OCI-LY3 (cell line): ENCODE results near the gene PVRIG.

Experiments
- H2AFZ ChIP-seq: fragments of 200-600, 300-600 bp; shearing (Covaris generic); 2 replicates; pipeline ENCODE4 v1.6.0; 2014; ENCODE audit warnings: antibody characterized with exemption, low read depth, low read length
- H3K27ac ChIP-seq: fragments of 200-600, 300-600 bp; sonication (generic); 2 replicates; pipeline ENCODE4 v1.5.1; 2014; ENCODE audit warnings: mild to moderate bottlenecking, low read length, moderate library complexity, mixed read lengths
- H3K27me3 ChIP-seq: fragments of 200-600, 300-600 bp; sonication (generic); 2 replicates; pipeline ENCODE4 v1.6.1; 2014; ENCODE audit warnings: low read depth, low read length, mixed read lengths
- H3K36me3 ChIP-seq: fragments of 200-600, 300-600 bp; sonication (generic); replicated peaks from 2 replicates; pipeline ENCODE3; 2014; ENCODE audit warnings: low read depth, low read length, mixed read lengths
- H3K4me1 ChIP-seq: fragments of 300-600, 200-600 bp; sonication (generic); 2 replicates; pipeline ENCODE4 v1.6.1; 2014; ENCODE audit warnings: low read length, mixed read lengths
- H3K4me2 ChIP-seq: fragments of 200-600, 300-600 bp; sonication (generic); 2 replicates; pipeline ENCODE4 v1.6.1; 2014; ENCODE audit warnings: low read length, mixed read lengths
- H3K4me3 ChIP-seq: fragments of 300-600, 200-600 bp; sonication (generic); 2 replicates; pipeline ENCODE4 v1.5.1; 2014; ENCODE audit warnings: antibody characterized with exemption, mild to moderate bottlenecking, low read length, moderate library complexity
- H3K79me2 ChIP-seq: fragments of 300-600, 200-600 bp; shearing (Covaris generic); 2 replicates; pipeline ENCODE4 v1.6.1; 2014; ENCODE audit warnings: mild to moderate bottlenecking, low read length, mixed read lengths
- H3K9ac ChIP-seq: fragments of 300-600, 200-600 bp; shearing (Covaris generic); 2 replicates; pipeline ENCODE4 v1.6.0; 2014; ENCODE audit warnings: mild to moderate bottlenecking, low read length, moderate library complexity
- H3K9me3 ChIP-seq: fragments of 200-600, 300-600 bp; shearing (Covaris generic); 2 replicates; pipeline ENCODE4 v1.6.1; 2014; ENCODE audit warnings: low read length, mixed read lengths; ENCODE audit not compliant: insufficient read depth
- H4K20me1 ChIP-seq: fragments of 200-600, 300-600 bp; sonication (generic); 2 replicates; pipeline ENCODE4 v1.6.1; 2016; ENCODE audit warnings: low read length, mixed read lengths; ENCODE audit not compliant: insufficient read depth
- EZH2phosphoT487 ChIP-seq: fragments of 200-600 bp; shearing (Covaris generic); IDR thresholded peaks from 2 replicates; pipeline ENCODE4 v1.6.1; 2018; ENCODE audit warnings: antibody characterized with exemption, mixed run types, low read depth
- TF ChIP-seq, protein P1 (sequence below): fragments of 200-600, 300-600 bp; sonication (generic); IDR thresholded peaks from 2 replicates; pipeline ENCODE4 v1.5.1; 2014; ENCODE audit warnings: antibody characterized with exemption, low read length, low read depth

PVRIG gene

DNA sequence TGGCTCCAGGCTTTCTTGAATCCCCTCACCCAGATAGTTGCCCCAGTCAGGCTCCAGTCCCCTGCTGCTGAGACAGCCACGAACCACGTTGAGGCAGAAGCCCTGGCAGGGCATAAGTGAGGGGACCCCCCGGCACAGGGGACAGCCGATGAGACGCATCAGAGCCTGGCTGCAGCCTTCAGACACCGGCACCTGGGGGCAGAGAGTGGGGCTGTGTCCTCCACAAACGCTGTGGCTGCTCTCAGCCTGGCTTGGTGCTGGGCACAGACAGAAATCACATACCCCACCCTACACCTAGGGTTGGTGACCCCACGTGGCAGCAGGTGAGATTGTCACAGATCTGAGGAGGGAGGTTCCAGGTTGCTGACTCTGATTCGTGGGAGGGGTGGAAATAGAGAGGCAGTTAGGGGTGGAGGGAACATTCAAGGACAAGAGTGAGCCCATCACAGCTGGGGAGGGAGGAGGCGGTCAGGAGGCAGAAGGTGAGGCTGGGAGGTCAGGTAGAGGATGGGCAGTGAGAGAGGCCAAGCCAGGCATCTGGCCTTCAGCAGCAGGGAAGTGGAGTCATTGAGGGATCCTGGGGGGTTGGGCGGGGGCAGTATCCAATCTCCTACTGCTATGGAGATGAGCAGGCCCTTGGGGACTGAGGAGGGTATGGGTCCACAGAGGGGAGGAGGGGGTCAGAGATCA lies 45.8 kb upstream of the PVRIG start:
- no peak overlapping the region for H3K27ac ChIP-seq
- no peak overlapping the region for H3K4me2 ChIP-seq
- H3K4me3 ChIP-seq: no peak overlapping the region
- H4K20me1 ChIP-seq: no peaks in the 10 kb centered on the region
- H3K9ac ChIP-seq: no peak overlapping the region
- TF ChIP-seq EZH2phosphoT487: no peak
- TF ChIP-seq, protein P1, sequence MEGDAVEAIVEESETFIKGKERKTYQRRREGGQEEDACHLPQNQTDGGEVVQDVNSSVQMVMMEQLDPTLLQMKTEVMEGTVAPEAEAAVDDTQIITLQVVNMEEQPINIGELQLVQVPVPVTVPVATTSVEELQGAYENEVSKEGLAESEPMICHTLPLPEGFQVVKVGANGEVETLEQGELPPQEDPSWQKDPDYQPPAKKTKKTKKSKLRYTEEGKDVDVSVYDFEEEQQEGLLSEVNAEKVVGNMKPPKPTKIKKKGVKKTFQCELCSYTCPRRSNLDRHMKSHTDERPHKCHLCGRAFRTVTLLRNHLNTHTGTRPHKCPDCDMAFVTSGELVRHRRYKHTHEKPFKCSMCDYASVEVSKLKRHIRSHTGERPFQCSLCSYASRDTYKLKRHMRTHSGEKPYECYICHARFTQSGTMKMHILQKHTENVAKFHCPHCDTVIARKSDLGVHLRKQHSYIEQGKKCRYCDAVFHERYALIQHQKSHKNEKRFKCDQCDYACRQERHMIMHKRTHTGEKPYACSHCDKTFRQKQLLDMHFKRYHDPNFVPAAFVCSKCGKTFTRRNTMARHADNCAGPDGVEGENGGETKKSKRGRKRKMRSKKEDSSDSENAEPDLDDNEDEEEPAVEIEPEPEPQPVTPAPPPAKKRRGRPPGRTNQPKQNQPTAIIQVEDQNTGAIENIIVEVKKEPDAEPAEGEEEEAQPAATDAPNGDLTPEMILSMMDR: no peak
- H3K9me3 ChIP-seq: no peaks in the 10 kb centered on the region
- no peak overlapping the region for H2AFZ ChIP-seq
- no peaks in the 10 kb centered on the region for H3K79me2 ChIP-seq
- peaks cover 4% of the 10 kb centered on the region for H3K27me3 ChIP-seq
- peaks cover 25% of the 10 kb centered on the region for H3K4me1 ChIP-seq
- no peaks in the 10 kb centered on the region for H3K36me3 ChIP-seq

DNA sequence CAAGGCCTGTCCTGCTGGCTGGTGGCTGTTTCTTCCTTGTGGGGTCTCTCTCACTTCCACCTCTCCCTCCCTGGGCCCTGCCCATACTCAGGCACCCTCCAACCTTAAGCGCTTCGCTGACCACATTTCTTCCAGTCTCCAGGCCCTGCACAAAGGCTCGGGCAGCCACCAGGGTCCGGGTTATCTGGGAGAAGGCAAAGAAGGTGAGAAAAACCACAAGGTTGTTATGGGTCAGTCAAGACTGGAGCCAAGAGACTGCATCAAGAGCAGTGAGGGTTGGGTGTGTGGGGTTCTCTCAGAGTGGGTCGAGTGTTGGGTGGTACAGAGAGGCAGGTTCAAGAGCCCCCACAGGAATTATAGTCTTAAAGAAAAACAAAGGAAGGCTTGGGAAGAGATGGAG lies 45.2 kb upstream of the PVRIG start:
- H4K20me1 ChIP-seq: no peaks in the 10 kb centered on the region
- peaks cover 4% of the 10 kb centered on the region for H3K27me3 ChIP-seq
- no peak overlapping the region for H2AFZ ChIP-seq
- H3K27ac ChIP-seq: no peak overlapping the region
- H3K4me3 ChIP-seq: no peak overlapping the region
- TF ChIP-seq, protein P1: no peak
- TF ChIP-seq EZH2phosphoT487: no peak
- peaks cover 19% of the 10 kb centered on the region for H3K4me1 ChIP-seq
- H3K4me2 ChIP-seq: no peak overlapping the region
- no peaks in the 10 kb centered on the region for H3K79me2 ChIP-seq
- no peak overlapping the region for H3K9ac ChIP-seq
- H3K36me3 ChIP-seq: no peaks in the 10 kb centered on the region
- H3K9me3 ChIP-seq: no peaks in the 10 kb centered on the region

DNA sequence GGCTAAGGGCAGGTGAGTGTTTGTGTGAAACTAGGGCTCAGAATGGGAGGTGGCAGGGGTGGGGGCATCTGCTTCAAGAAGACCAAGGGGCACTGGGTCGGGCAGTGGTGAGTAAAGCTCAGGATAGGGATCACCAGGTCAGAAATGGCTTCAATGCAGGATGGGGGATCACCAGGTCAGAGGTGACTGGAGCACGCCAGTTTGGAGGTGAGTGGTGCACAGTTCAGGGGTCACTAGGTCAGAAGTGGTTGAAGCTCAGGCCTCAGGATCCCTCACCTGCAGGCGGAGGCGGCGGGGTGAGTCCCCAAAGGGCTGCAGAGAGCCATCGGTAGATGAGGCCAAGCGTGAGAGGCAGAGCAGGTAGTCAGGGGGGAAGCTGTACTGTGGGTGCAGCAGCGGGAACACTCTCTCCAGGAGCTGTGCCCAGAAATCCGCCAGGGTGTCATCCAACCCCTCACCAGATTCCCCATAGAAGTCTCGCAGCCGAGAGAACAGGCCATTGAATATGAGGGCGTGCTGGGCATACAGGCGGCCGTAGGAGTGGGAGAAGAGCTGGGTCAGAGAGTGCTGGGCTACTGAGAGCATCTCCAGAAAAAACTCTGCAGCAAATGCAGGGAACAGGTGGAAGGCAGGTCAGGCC lies 44.3 kb upstream of the PVRIG start:
- Histone ChIP-seq H3K9ac (no peak overlapping the region), H3K9me3 (no peaks in the 10 kb centered on the region), H3K4me2 (no peak overlapping the region), H4K20me1 (no peaks in the 10 kb centered on the region), H3K4me1 (peaks cover 11% of the 10 kb centered on the region), H2AFZ (no peak overlapping the region), H3K27ac (no peak overlapping the region), H3K79me2 (no peaks in the 10 kb centered on the region), H3K36me3 (no peaks in the 10 kb centered on the region), H3K4me3 (no peak overlapping the region), H3K27me3 (peaks cover 4% of the 10 kb centered on the region)
- TF ChIP-seq EZH2phosphoT487: no peak
- TF ChIP-seq, protein P1: no peak

DNA sequence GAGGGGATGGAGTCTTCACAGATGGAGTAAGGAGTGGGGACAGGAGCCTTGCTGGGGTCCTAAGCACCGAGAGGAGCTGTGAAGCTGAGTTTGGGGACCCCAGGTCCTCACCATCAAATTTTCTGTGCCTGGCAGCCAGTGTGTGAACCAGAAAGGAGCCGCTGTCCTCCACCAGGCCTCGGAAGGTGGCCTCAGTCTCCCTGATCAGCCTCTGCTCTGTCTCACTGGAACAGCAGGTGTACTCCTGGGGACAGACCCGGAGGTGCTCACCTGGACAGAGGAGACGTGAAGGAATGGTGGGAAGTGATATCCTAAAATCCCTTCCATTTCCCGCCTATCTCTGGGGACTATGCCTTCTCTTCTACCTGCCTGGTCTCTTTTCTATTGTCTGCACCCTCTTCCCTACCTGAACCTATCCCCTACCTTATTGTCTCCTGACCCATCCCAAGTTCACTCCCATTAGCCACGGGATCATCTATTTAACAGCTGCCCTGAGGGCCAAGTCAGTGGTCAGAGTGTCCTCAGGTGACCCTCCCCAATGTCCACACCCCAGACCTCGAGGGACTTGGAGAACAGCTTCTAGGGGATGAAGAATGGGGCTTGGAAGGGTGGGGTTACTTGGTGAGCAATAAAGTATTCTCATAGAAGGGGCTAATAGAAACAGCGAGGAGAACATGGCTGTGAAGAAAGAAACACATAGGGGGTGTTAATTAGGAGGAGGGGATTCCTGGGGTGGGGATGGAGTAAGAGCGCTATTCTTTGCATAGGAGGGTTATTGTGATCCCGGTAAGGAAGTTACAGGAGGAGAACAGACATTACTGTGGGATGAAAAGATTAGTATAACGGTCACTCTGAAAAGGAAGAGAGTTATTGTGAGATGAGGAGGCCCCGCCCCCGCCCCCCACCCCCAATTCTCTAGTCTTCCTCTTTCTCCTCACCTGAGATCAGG lies 43.4 kb upstream of the PVRIG start:
- Histone ChIP-seq H3K27ac (no peak overlapping the region), H3K79me2 (no peaks in the 10 kb centered on the region), H3K9ac (peak overlapping the region; percentile 58), H3K4me1 (peaks cover 11% of the 10 kb centered on the region), H3K9me3 (no peaks in the 10 kb centered on the region), H3K36me3 (no peaks in the 10 kb centered on the region), H3K27me3 (peaks cover 4% of the 10 kb centered on the region), H3K4me2 (peak overlapping the region; percentile 82), H4K20me1 (no peaks in the 10 kb centered on the region), H3K4me3 (peak overlapping the region; percentile 82), H2AFZ (peak overlapping the region; percentile 90)
- TF ChIP-seq EZH2phosphoT487: no peak
- TF ChIP-seq, protein P1: no peak
